Mucosa of descending colon (tissue), 3 donors: ENCODE results near the gene RAB4A. TPM values are rescaled to one million over a fixed set of nuclear protein-coding genes. Genes with fewer than 3 reads are reported as not detected.

Experiments
- ATAC-seq: fragments of 200-7000 bp; cut with Tn5 transposase; one replicate; pipeline ENCODE4 v1.9.1; 2020; ENCODE audit warnings: mild to moderate bottlenecking, moderate library complexity
- DNase-seq, 3 donors: peaks; one replicate each; pipeline ENCODE4 v3.0.0-alpha.2; 2020
- H3K36me3 ChIP-seq: fragments of 200-600 bp; one replicate; pipeline ENCODE4 v1.8.0; 2021; ENCODE audit warnings: low read depth, mild to moderate bottlenecking
- H3K4me1 ChIP-seq: fragments of 200-600 bp; one replicate; pipeline ENCODE4 v1.8.0; 2021; ENCODE audit warnings: low read depth, mild to moderate bottlenecking
- H3K4me3 ChIP-seq: fragments of 200-600 bp; one replicate; pipeline ENCODE4 v1.8.0; 2021; ENCODE audit warnings: mild to moderate bottlenecking
- H3K9me3 ChIP-seq: fragments of 200-600 bp; one replicate; pipeline ENCODE4 v1.8.0; 2021; ENCODE audit warnings: mild to moderate bottlenecking
- intact Hi-C, 2 donors: fragments of 100-400 bp; cut with DNase I in 1 of 2; cut with micrococcal nuclease in 1 of 2; formaldehyde crosslinking; loops; one replicate each; pipeline versions ENCODE4 v1.11.0 to v1.11.1; 2022; cut with DNase I, micrococcal nuclease
- total RNA-seq, 3 donors: library from RNA; stranded (reverse); fragmentation: NEBNext Ultra II Directional in 2 of 3; extraction: Animal tissue kit (Norgen Biotek cat#: 25700) in 2 of 3; gene quantifications; one replicate each; pipeline versions ENCODE4 v1.2.1 to v1.2.4, GENCODE V29; 2021 to 2023
- TF ChIP-seq, protein P1 (sequence below): fragments of 200-600 bp; IDR thresholded peaks from one replicate; pipeline ENCODE4 v1.8.0; 2022; ENCODE audit warnings: antibody characterized with exemption, mild to moderate bottlenecking
- donor health status: DM: no; HTN: no; CAD: no; lungs with moderate emphysema.
- donor health status: DM: no; HTN: no; CAD: no.
- donor health status: DM: no; HTN: yes; CAD: no.

The RAB4A gene
- total RNA-seq, 3 donors from 2014 or later = 84.3 to 94.6 (median 88.0) TPM

DNA sequence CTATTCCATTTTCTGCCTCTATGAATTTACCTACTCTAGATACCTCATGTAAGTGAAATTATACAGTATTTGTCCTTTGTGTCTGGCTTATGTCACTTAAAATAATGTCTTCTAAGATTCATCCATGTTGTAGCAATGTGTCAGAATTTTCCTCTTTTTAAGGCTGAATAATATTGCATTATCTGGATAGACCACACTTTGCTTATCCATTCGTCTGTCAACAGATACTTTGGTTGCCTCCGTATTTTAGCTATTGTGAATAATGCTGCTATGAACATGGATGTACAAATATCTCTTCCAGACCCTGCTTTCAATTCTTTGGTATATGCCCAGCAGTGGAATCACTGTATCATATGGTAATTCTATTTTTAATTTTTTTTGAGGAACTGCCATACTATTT is 82.1 kb downstream of the RAB4A start:
- Histone ChIP-seq H3K36me3 (no peaks in the 10 kb centered on the region), H3K4me1 (no peaks in the 10 kb centered on the region), H3K9me3 (peaks cover 4% of the 10 kb centered on the region), H3K4me3 (no peak overlapping the region)
- no peak for ATAC-seq
- intact Hi-C loops = no loop called here
- DNase-seq = no peak
- TF ChIP-seq, protein P1, sequence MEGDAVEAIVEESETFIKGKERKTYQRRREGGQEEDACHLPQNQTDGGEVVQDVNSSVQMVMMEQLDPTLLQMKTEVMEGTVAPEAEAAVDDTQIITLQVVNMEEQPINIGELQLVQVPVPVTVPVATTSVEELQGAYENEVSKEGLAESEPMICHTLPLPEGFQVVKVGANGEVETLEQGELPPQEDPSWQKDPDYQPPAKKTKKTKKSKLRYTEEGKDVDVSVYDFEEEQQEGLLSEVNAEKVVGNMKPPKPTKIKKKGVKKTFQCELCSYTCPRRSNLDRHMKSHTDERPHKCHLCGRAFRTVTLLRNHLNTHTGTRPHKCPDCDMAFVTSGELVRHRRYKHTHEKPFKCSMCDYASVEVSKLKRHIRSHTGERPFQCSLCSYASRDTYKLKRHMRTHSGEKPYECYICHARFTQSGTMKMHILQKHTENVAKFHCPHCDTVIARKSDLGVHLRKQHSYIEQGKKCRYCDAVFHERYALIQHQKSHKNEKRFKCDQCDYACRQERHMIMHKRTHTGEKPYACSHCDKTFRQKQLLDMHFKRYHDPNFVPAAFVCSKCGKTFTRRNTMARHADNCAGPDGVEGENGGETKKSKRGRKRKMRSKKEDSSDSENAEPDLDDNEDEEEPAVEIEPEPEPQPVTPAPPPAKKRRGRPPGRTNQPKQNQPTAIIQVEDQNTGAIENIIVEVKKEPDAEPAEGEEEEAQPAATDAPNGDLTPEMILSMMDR = no peak

DNA sequence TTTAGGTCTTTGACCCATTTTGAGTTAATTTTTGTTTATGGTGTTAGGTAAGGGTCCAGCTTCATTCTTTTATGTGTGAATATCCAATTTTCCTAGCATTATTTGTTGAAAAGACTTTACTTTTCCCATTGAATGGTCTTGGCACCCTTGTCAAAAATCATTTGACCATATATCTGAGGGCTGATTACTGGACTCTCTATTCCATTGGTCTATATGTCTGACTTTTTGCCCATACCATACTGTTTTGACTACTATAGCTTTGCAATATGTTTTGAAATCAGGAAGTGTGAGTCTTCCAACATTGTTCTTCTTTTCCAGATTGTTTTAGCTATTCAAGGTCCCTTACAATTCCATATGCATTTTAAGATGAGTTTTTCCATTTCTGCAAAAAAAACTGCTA is 83.3 kb downstream of the RAB4A start:
- H3K4me1 ChIP-seq = no peaks in the 10 kb centered on the region
- intact Hi-C loops = no loop called here
- no peak overlapping the region for H3K4me3 ChIP-seq
- TF ChIP-seq, protein P1 = no peak
- ATAC-seq (no peak), DNase-seq (no peak)
- peaks cover 4% of the 10 kb centered on the region for H3K9me3 ChIP-seq
- no peaks in the 10 kb centered on the region for H3K36me3 ChIP-seq

Other genes starting within 250 kb of the RAB4A start
- gene CCSAP, start 71.9 kb downstream of the RAB4A start, total RNA-seq = 1 to 10 TPM; 1.6 to 4.2 (median 3.3) TPM
- 1 to 10 TPM in 2 of 3 donors, not detected in 1; 2.8 to 4.1 TPM for gene ACTA1, start 163.0 kb downstream of the RAB4A start, total RNA-seq
- 10 to 100 TPM; 24.5 to 29.4 (median 26.7) TPM for gene NUP133, start 237.2 kb downstream of the RAB4A start, total RNA-seq